ENCODE data around the gene ESYT1. TPM values are rescaled to one million over a fixed set of nuclear protein-coding genes. Genes with fewer than 3 reads are reported as not detected.

Gene ESYT1
- total and polyA plus RNA-seq, 9 of the 15 experiments (the other 6 are each of a cell fraction or from before 2014, with no cell fraction given) = 132 to 420 (median 164) TPM

- ChIA-PET CTCF (ENCODE audit: low intra/inter-chr PET ratio) (interaction anchor here (0.7 to 2.9 kb wide), 7 partner anchors 63 to 450 kb away, joined by 3 to 36 read pairs (median 9); partner anchors contain the start of genes ANKRD52 and ZC3H10), POLR2A (interaction anchor here (0.6 to 5.9 kb wide), 16 partner anchors 8 to 143 kb away, joined by 3 to 54 read pairs (median 8); partner anchors contain the start of genes ESYT1, MYL6, RNF41 and ZC3H10)
- DNase-seq (ENCODE audit: extremely low read depth in 1 of 4, low spot score in 3 of 4) (no peak), FAIRE-seq (no peak), ATAC-seq (peak; percentile 3)
- no peaks in the 10 kb centered on the region for H4K20me1 ChIP-seq (replicated peaks; ENCODE audit: control insufficient read depth, insufficient read depth, low read length)
- H3K4me2 ChIP-seq (ENCODE audit: insufficient read depth, low read length) = peak overlapping the region; percentile 90
- WGBS (ENCODE audit: insufficient coverage, low coverage, missing lambda C conversion rate) = under 1% methylated on average over 17 of the region's 17 CpGs
- no TSS peak for BruUV-seq (replicated peaks)
- H3K27me3 ChIP-seq (ENCODE audit: control insufficient read depth in 2 of 2, insufficient read depth in 2 of 2, low read length in 2 of 2) = no peaks in the 10 kb centered on the region
- intact Hi-C loops (cut with micrococcal nuclease) (loop anchor here (1.0 kb wide), 1 partner anchor 62 kb away; no protein-coding TSS in a partner anchor), in situ Hi-C loops (cut with MboI) (loop anchor here (5.0 kb wide), 1 partner anchor 61 kb away; the partner anchor contains the start of gene ESYT1)
- H3K79me2 ChIP-seq (ENCODE audit: control insufficient read depth, insufficient read depth, low read length) = peaks cover 42% of the 10 kb centered on the region
- H2AFZ ChIP-seq (ENCODE audit: low read depth, low read length) = peak overlapping the region; percentile 32; the same call in 1 of the 2 replicates
- H3K36me3 ChIP-seq (ENCODE audit: control insufficient read depth, insufficient read depth, low read length) = peaks cover 36% of the 10 kb centered on the region
- peak overlapping the region; percentile 85 for H3K4me3 ChIP-seq
- no peaks in the 10 kb centered on the region for H3K9me1 ChIP-seq (ENCODE audit: control insufficient read depth, insufficient read depth, low read length)
- peak overlapping the region; percentile 76 for H3K27ac ChIP-seq (ENCODE audit: extremely low read depth, low read depth, low read length)
- H3K4me1 ChIP-seq (replicated peaks in 1 of 2; ENCODE audit: control insufficient read depth in 2 of 2, insufficient read depth in 2 of 2, low read length in 2 of 2) = peaks cover 4 to 16% of the 10 kb centered on the region in 2 experiments; a peak in 3 of 5 replicates
- no peaks in the 10 kb centered on the region for H3K9me3 ChIP-seq (replicated peaks; ENCODE audit: control insufficient read depth, insufficient read depth, low read depth, low read length)
- H3K9ac ChIP-seq (ENCODE audit: insufficient read depth in 1 of 2, low read depth in 2 of 2, low read length in 2 of 2) = peak overlapping the region; percentile 79 to 96
- TF ChIP-seq SETDB1 (IDR thresholded peaks at IDR 0.05; ENCODE audit: low read length) (no peak), GABPA (tag; conservative IDR thresholded peaks at IDR 0.05; ENCODE audit: low read depth) (no peak), FOSL1 (tag; conservative IDR thresholded peaks at IDR 0.05) (no peak), UBTF (IDR thresholded peaks at IDR 0.05; ENCODE audit: borderline replicate concordance in 1 of 2, low read depth in 2 of 2, low read length in 2 of 2) (no peak), FOXA1 (IDR thresholded peaks at IDR 0.05; ENCODE audit: borderline replicate concordance) (no peak), ARID4B (CRISPR knock-in tag; IDR thresholded peaks at IDR 0.05) (peak; percentile 58; the same call in 1 of the 2 replicates), USF1 (CRISPR knock-in tag; IDR thresholded peaks at IDR 0.05) (no peak), ZNF212 (CRISPR knock-in tag; IDR thresholded peaks at IDR 0.05) (no peak), ZBTB2 (IDR thresholded peaks at IDR 0.05) (no peak), DIDO1 (tag; IDR thresholded peaks at IDR 0.05; ENCODE audit: low read depth) (no peak), JUN (IDR thresholded peaks at IDR 0.05; ENCODE audit: borderline replicate concordance, low read depth, low read length) (no peak), JUN (CRISPR knock-in tag; IDR thresholded peaks at IDR 0.05; ENCODE audit: borderline replicate concordance) (no peak), U2AF2 (optimal IDR thresholded peaks at IDR 0.05; ENCODE audit: low read depth, low read length) (no peak), ZNF57 (CRISPR knock-in tag; IDR thresholded peaks at IDR 0.05) (no peak)
Observed at GRCh38 chr12:56188778-56189098, 60.7 kb downstream of the ESYT1 start.

Measured in K562 (cell line).